BJ (cell line): Measurements from ENCODE around the gene OR52L1. TPM values are rescaled to one million over a fixed set of nuclear protein-coding genes. Genes with fewer than 3 reads are reported as not detected.

ENCODE experiments used
- CTCF ChIA-PET: fragments of 350-600 bp; formaldehyde crosslinking; extraction: SDS; loops from one replicate; lab custom pipeline; 2021; ENCODE audit warnings: antibody characterized with exemption, inconsistent platforms; lab: Yijun Ruan, JAX
- POLR2A ChIA-PET: fragments of 300-600 bp; sonication (Branson Sonifier 250); formaldehyde crosslinking; extraction: SDS; loops from one replicate; lab custom pipeline; 2021; ENCODE audit warnings: antibody characterized with exemption; lab: Charles Lee
- DNase-seq: peaks from one replicate; pipeline ENCODE4 v3.0.0-alpha.2; 2011; ENCODE audit warnings: low read depth
- H3K27me3 ChIP-seq: 2 replicates; pipeline ENCODE4 v1.6.0; 2011; ENCODE audit warnings: low read length; ENCODE audit not compliant: control insufficient read depth, insufficient read depth
- H3K36me3 ChIP-seq: 2 replicates; pipeline ENCODE4 v1.5.1; 2011; ENCODE audit warnings: low read length; ENCODE audit not compliant: control insufficient read depth, insufficient read depth
- H3K4me3 ChIP-seq: 2 replicates; pipeline ENCODE4 v1.5.1; 2011; ENCODE audit warnings: low read depth, mild to moderate bottlenecking, control low read depth, low read length
- CTCF ChIP-seq: IDR thresholded peaks from 2 replicates; pipeline ENCODE4 v1.5.1; 2011; ENCODE audit warnings: low read depth, mild to moderate bottlenecking, control low read depth, inconsistent platforms, low read length, moderate library complexity; ENCODE audit not compliant: insufficient read depth
- polyA plus RNA-seq: library from polyadenylated mRNA; depleted of rRNA; stranded (reverse); fragments of >200 nt; gene quantifications from 2 replicates; pipeline ENCODE4 v1.2.3, GENCODE V29; 2011

Gene OR52L1
- polyA plus RNA-seq, 1 experiment: not detected

- POLR2A ChIA-PET: no interaction called here
- CTCF ChIA-PET: no interaction called here
- no peak for DNase-seq
- H3K36me3 ChIP-seq: no peaks in the 10 kb centered on the region
- no peak for TF ChIP-seq CTCF
- no peaks in the 10 kb centered on the region for H3K27me3 ChIP-seq
- H3K4me3 ChIP-seq: no peak overlapping the region
Measured at GRCh38 chr11:6013042-6013441, 26.3 kb upstream of the OR52L1 start.

- ChIA-PET CTCF (interaction anchor here (1.2 to 1.5 kb wide), 2 partner anchors 11 to 351 kb away, joined by 3 to 5 read pairs; no protein-coding TSS in a partner anchor), POLR2A (no interaction called here)
- Histone ChIP-seq H3K36me3 (no peaks in the 10 kb centered on the region), H3K4me3 (no peak overlapping the region), H3K27me3 (no peaks in the 10 kb centered on the region)
- TF ChIP-seq CTCF: no peak
- no peak for DNase-seq
Measured at GRCh38 chr11:6012035-6012668, 25.4 kb upstream of the OR52L1 start.

GRCh38 chr11:6006846-6007245 lies 20.1 kb upstream of the OR52L1 start, which contains the start of gene OR56A4:
Gene OR56A4, minus strand, starts transcription at chr11:6006946. Its CDS starts 3,954 bp downstream, at chr11:6002992.
- POLR2A ChIA-PET: no interaction called here
- DNase-seq: no peak
- H3K36me3 ChIP-seq: no peaks in the 10 kb centered on the region
- CTCF ChIA-PET: no interaction called here
- no peak for TF ChIP-seq CTCF
- no peaks in the 10 kb centered on the region for H3K27me3 ChIP-seq
- no peak within 1 kb of the TSS for H3K4me3 ChIP-seq

- POLR2A ChIA-PET: no interaction called here
- CTCF ChIA-PET: no interaction called here
- no peak for TF ChIP-seq CTCF
- Histone ChIP-seq H3K36me3 (no peaks in the 10 kb centered on the region), H3K4me3 (no peak overlapping the region), H3K27me3 (no peaks in the 10 kb centered on the region)
- DNase-seq: no peak
Measured at GRCh38 chr11:6006395-6006794, 19.6 kb upstream of the OR52L1 start.

GRCh38 chr11:6002202-6002699 lies 15.5 kb upstream of the OR52L1 start:
- Histone ChIP-seq H3K4me3 (no peak overlapping the region), H3K36me3 (no peaks in the 10 kb centered on the region), H3K27me3 (no peaks in the 10 kb centered on the region)
- POLR2A ChIA-PET: no interaction called here
- CTCF ChIA-PET: interaction anchor here (1.0 kb wide), 2 partner anchors 10 to 361 kb away, joined by 3 read pairs; no protein-coding TSS in a partner anchor
- no peak for TF ChIP-seq CTCF
- DNase-seq: no peak
